K562 (cell line): ENCODE data around the gene TMEM132D.

ENCODE experiments used
- FOXK2 ChIP-seq, 2 experiments: fragments of 450-650 bp; IDR thresholded peaks in 1 of 2; conservative IDR thresholded peaks in 1 of 2; 2 replicates each; pipeline ENCODE4 v1.6.1; 2016; ENCODE audit warnings: low read depth in 2 of 2, mild to moderate bottlenecking in 1 of 2
- PBX2 ChIP-seq, 2 experiments: IDR thresholded peaks in 1 of 2; conservative IDR thresholded peaks in 1 of 2; 2 replicates each; pipeline ENCODE4 v1.6.1; 2016; ENCODE audit warnings: low read depth in 2 of 2, mild to moderate bottlenecking in 1 of 2, missing compliant biosample characterization in 1 of 2, missing genetic modification characterization in 1 of 2, moderate library complexity in 1 of 2

- TF ChIP-seq PBX2 (CRISPR knock-in tag; IDR thresholded peaks at IDR 0.05; ENCODE audit: low read depth): no peak
- TF ChIP-seq PBX2 (tag; conservative IDR thresholded peaks at IDR 0.05; ENCODE audit: low read depth): no peak
- no peak for TF ChIP-seq FOXK2 (conservative IDR thresholded peaks at IDR 0.05 in 1 of 2, IDR thresholded peaks at IDR 0.05 in 1 of 2; ENCODE audit: low read depth in 2 of 2)
These were observed 767.0 kb downstream of the TMEM132D start for GRCh38 chr12:129136694-129137325.
